ENCODE measurements around the gene SH3RF3. TPM values are rescaled to one million over a fixed set of nuclear protein-coding genes. Genes with fewer than 3 reads are reported as not detected.

SH3RF3 gene
- total and polyA plus RNA-seq, 10 of the 15 experiments (the other 5 are each of a cell fraction or from before 2014, with no cell fraction given) = 0.08 to 8.8 (median 2.3) TPM

DNA sequence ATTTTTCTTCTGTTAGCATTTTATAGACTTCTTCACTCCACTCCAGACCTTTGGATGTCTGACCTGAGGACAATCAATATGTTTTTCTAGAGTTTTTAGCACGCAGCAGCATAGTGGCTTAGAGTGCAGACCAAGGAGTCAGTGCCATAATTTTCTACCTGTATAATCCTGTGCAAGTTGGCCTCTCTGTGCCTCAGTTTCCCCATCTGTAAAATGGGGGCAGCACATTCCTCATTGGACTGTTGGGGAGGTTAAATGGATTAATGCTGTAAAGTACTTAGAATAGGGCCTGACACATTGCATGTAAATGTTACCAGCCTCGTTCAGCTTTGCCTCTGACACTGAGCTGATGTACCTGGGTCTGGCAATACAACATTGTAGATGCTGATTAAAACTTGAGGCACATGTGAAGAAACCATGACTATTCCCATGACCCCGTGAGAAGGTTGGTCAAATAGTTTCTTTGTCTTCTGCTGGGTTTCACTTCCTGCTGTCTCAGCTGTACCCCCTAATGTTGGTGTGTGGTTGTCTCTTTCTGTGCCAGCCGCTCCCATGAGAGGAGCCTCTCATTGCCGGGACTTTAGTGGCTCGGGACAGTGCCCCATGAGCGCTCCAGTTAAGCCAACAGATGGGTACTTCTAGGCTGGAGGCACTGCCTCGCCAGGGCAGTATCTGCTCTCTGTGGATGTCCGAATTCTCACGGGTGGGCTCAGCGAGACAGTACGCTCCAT lies 125.3 kb downstream of the SH3RF3 start (continued):
- TF ChIP-seq STAT3 (IDR thresholded peaks at IDR 0.05; ENCODE audit: low read depth, low read length) (no peak), YBX1 (IDR thresholded peaks at IDR 0.05) (no peak), CHD4 (IDR thresholded peaks at IDR 0.05) (no peak), CBX3 (IDR thresholded peaks at IDR 0.05; ENCODE audit: borderline replicate concordance, low read depth) (no peak), TAF1 (IDR thresholded peaks at IDR 0.05; ENCODE audit: borderline replicate concordance, low read depth, low read length) (no peak), MTA2 (IDR thresholded peaks at IDR 0.05; ENCODE audit: low read depth) (peak; percentile 61; the same call in 1 of the 2 replicates), IKZF1 (conservative IDR thresholded peaks at IDR 0.05) (peak; percentile 64), ZNF274 (IDR thresholded peaks at IDR 0.05; ENCODE audit: insufficient read depth, insufficient read length) (no peak), KDM1A (IDR thresholded peaks at IDR 0.05; ENCODE audit: borderline replicate concordance) (no peak), POLR2AphosphoS5 (IDR thresholded peaks at IDR 0.05; ENCODE audit: low read length) (no peak), PML (IDR thresholded peaks at IDR 0.05; ENCODE audit: low read length) (no peak), PAX5 (IDR thresholded peaks at IDR 0.05; ENCODE audit: borderline replicate concordance, low read depth, low read length) (0 out of 2 replicates have a peak, but pooled peaks have one; percentile 46), EED (IDR thresholded peaks at IDR 0.05; ENCODE audit: low read depth) (peak; percentile 44; the same call in 1 of the 2 replicates), YY1 (IDR thresholded peaks at IDR 0.05; ENCODE audit: low read depth, low read length) (0 out of 2 replicates have a peak, but pooled peaks have one; percentile 24), ETV6 (conservative IDR thresholded peaks at IDR 0.05 in 1 of 2, IDR thresholded peaks at IDR 0.05 in 1 of 2; ENCODE audit: borderline replicate concordance in 1 of 2, low read depth in 1 of 2) (peak in 1 of 2 experiments; percentile 72; a peak in 2 of 4 replicates), NBN (IDR thresholded peaks at IDR 0.05) (peak; percentile 52; the same call in 1 of the 2 replicates), SREBF2 (IDR thresholded peaks at IDR 0.05; ENCODE audit: low read length) (no peak)
- TF ChIP-seq, protein P1, sequence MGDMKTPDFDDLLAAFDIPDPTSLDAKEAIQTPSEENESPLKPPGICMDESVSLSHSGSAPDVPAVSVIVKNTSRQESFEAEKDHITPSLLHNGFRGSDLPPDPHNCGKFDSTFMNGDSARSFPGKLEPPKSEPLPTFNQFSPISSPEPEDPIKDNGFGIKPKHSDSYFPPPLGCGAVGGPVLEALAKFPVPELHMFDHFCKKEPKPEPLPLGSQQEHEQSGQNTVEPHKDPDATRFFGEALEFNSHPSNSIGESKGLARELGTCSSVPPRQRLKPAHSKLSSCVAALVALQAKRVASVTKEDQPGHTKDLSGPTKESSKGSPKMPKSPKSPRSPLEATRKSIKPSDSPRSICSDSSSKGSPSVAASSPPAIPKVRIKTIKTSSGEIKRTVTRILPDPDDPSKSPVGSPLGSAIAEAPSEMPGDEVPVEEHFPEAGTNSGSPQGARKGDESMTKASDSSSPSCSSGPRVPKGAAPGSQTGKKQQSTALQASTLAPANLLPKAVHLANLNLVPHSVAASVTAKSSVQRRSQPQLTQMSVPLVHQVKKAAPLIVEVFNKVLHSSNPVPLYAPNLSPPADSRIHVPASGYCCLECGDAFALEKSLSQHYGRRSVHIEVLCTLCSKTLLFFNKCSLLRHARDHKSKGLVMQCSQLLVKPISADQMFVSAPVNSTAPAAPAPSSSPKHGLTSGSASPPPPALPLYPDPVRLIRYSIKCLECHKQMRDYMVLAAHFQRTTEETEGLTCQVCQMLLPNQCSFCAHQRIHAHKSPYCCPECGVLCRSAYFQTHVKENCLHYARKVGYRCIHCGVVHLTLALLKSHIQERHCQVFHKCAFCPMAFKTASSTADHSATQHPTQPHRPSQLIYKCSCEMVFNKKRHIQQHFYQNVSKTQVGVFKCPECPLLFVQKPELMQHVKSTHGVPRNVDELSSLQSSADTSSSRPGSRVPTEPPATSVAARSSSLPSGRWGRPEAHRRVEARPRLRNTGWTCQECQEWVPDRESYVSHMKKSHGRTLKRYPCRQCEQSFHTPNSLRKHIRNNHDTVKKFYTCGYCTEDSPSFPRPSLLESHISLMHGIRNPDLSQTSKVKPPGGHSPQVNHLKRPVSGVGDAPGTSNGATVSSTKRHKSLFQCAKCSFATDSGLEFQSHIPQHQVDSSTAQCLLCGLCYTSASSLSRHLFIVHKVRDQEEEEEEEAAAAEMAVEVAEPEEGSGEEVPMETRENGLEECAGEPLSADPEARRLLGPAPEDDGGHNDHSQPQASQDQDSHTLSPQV (IDR thresholded peaks at IDR 0.05) = 0 out of 2 replicates have a peak, but pooled peaks have one; percentile 28
- TF ChIP-seq, protein P2, sequence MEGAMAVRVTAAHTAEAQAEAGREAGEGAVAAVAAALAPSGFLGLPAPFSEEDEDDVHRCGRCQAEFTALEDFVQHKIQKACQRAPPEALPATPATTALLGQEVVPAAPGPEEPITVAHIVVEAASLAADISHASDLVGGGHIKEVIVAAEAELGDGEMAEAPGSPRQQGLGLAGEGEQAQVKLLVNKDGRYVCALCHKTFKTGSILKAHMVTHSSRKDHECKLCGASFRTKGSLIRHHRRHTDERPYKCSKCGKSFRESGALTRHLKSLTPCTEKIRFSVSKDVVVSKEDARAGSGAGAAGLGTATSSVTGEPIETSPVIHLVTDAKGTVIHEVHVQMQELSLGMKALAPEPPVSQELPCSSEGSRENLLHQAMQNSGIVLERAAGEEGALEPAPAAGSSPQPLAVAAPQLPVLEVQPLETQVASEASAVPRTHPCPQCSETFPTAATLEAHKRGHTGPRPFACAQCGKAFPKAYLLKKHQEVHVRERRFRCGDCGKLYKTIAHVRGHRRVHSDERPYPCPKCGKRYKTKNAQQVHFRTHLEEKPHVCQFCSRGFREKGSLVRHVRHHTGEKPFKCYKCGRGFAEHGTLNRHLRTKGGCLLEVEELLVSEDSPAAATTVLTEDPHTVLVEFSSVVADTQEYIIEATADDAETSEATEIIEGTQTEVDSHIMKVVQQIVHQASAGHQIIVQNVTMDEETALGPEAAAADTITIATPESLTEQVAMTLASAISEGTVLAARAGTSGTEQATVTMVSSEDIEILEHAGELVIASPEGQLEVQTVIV (IDR thresholded peaks at IDR 0.05; ENCODE audit: borderline replicate concordance, partially characterized antibody) = no peak
- TF ChIP-seq, protein P3, sequence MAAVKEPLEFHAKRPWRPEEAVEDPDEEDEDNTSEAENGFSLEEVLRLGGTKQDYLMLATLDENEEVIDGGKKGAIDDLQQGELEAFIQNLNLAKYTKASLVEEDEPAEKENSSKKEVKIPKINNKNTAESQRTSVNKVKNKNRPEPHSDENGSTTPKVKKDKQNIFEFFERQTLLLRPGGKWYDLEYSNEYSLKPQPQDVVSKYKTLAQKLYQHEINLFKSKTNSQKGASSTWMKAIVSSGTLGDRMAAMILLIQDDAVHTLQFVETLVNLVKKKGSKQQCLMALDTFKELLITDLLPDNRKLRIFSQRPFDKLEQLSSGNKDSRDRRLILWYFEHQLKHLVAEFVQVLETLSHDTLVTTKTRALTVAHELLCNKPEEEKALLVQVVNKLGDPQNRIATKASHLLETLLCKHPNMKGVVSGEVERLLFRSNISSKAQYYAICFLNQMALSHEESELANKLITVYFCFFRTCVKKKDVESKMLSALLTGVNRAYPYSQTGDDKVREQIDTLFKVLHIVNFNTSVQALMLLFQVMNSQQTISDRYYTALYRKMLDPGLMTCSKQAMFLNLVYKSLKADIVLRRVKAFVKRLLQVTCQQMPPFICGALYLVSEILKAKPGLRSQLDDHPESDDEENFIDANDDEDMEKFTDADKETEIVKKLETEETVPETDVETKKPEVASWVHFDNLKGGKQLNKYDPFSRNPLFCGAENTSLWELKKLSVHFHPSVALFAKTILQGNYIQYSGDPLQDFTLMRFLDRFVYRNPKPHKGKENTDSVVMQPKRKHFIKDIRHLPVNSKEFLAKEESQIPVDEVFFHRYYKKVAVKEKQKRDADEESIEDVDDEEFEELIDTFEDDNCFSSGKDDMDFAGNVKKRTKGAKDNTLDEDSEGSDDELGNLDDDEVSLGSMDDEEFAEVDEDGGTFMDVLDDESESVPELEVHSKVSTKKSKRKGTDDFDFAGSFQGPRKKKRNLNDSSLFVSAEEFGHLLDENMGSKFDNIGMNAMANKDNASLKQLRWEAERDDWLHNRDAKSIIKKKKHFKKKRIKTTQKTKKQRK (IDR thresholded peaks at IDR 0.05; ENCODE audit: low read depth, low read length) = no peak
- TF ChIP-seq, protein P4, sequence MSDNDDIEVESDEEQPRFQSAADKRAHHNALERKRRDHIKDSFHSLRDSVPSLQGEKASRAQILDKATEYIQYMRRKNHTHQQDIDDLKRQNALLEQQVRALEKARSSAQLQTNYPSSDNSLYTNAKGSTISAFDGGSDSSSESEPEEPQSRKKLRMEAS (IDR thresholded peaks at IDR 0.05; ENCODE audit: low read depth, low read length) = no peak

Data from GM12878 (cell line).